Body of pancreas (tissue), 4 donors: Measurements from ENCODE around the gene TMEM234. TPM values are rescaled to one million over a fixed set of nuclear protein-coding genes. Genes with fewer than 3 reads are reported as not detected.

Experiments
- ATAC-seq: fragments of 150-250 bp; one replicate; pipeline ENCODE4 v1.9.1; 2016
- DNase-seq, 4 donors: peaks; one replicate each; pipeline ENCODE4 v3.0.0-alpha.2; 2019
- H3K27ac ChIP-seq, 4 donors: fragments of 200-600 bp; sonication (generic); 1 replicate in 3 of 4; 2 replicates in 1 of 4; pipeline versions ENCODE4 v1.5.1 to v1.6.1; 2016 to 2019; ENCODE audit warnings: mild to moderate bottlenecking in 1 of 4, mixed read lengths in 1 of 4, moderate library complexity in 1 of 4
- H3K27me3 ChIP-seq, 2 donors: fragments of 200-600 bp; sonication (generic); one replicate each; pipeline ENCODE4 v1.6.0; 2016; ENCODE audit warnings: mild to moderate bottlenecking in 1 of 2
- H3K36me3 ChIP-seq, 2 donors: fragments of 200-600 bp; sonication (generic); replicated peaks in 1 of 2; 2 replicates each; pipeline ENCODE4 v1.5.1; 2016; ENCODE audit warnings: low read depth in 2 of 2; ENCODE audit not compliant: insufficient read depth in 1 of 2
- H3K4me1 ChIP-seq: fragments of 200-600 bp; sonication (generic); one replicate; pipeline ENCODE4 v1.6.0; 2016
- H3K4me3 ChIP-seq, 2 donors: fragments of 200-600 bp; sonication (generic); 1 replicate in 1 of 2; 2 replicates in 1 of 2; pipeline ENCODE4 v1.5.1; 2016 to 2019
- H3K9me3 ChIP-seq, 3 donors: fragments of 200-600 bp; sonication (generic); 1 replicate in 2 of 3; 2 replicates in 1 of 3; pipeline ENCODE4 v1.5.1; 2016
- POLR2A ChIP-seq, 3 donors: fragments of 450-650 bp; IDR thresholded peaks; one replicate each; pipeline ENCODE4 v1.6.1; 2016; ENCODE audit warnings: antibody characterized with exemption in 3 of 3, mild to moderate bottlenecking in 2 of 3
- WGBS, 2 donors: methylation state at CpG; one replicate each; pipeline ENCODE4 v1.1.5; 2017; 5-methylcytosine and 5-hydroxymethylcytosine counted together
- intact Hi-C: fragments of 100-400 bp; cut with DNase I; formaldehyde crosslinking; loops from one replicate; pipeline ENCODE4 v1.15.1; 2023
- total RNA-seq, 2 donors: library from RNA; depleted of rRNA; stranded (reverse); fragments of >200 nt; gene quantifications; one replicate each; pipeline ENCODE4 v1.1.0, GENCODE V29; 2016
- TF ChIP-seq, protein P1 (sequence below), 7 experiments: fragments of 450-650 bp in 4 of 7; fragments of 200-600 bp in 3 of 7; sonication (generic) in 3 of 7; IDR thresholded peaks; one replicate each; pipeline ENCODE4 v1.5.1; 2016 to 2019; ENCODE audit warnings: antibody characterized with exemption in 7 of 7

The TMEM234 gene
- total RNA-seq, 2 donors from 2014 or later, result 16.3 to 20.8 TPM

DNA sequence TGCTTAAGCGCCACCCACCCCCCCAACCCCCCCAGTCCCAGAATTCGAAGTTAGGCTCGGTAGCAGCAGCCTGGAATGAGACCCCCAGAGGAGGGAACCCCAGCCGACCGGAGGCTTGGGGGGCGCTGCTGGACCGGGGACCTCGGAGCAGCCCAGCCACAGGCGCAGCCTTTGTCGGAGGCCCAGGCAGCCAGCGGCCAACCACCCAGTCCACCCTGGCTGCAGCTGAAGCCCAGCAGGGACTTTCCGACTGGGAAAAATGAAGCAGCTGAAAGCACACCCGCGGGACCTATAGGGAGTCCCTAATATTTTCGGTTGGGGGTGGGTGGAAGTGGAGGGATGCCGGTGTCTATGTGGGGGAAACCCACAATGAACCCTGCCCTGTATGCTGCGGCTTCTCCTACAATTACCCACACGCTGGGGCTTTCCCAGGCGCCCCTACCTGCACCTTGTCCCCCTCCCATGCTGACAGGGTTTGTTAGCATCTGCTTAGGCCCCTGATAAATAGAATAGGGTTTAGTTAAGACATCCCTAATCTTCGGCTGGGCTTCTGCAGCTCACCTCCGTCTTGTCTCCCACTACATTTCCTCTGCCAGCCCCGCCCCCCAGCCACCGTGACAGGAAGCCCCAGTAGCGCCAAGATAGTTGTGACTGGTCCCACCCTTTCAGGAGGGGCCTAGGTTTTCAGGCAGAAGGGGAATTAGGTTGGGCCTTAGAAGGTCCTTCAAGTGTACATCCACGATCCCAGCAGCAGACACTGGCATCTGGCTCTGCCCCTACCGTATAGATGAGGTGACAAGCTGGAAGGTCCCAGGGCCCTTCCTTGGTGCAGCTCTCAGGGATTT, 20.9 kb downstream of the TMEM234 start:
- peak; percentile 64 to 75 (median 72) for DNase-seq
- Histone ChIP-seq H3K4me3 (peak overlapping the region; percentile 52 to 56), H3K27me3 (no peaks in the 10 kb centered on the region), H3K36me3 (peaks cover 2 to 5% of the 10 kb centered on the region in 2 donors), H3K9me3 (no peaks in the 10 kb centered on the region), H3K4me1 (peaks cover 36% of the 10 kb centered on the region), H3K27ac (peak overlapping the region; percentile 72 to 77 (median 74))
- TF ChIP-seq, protein P1, sequence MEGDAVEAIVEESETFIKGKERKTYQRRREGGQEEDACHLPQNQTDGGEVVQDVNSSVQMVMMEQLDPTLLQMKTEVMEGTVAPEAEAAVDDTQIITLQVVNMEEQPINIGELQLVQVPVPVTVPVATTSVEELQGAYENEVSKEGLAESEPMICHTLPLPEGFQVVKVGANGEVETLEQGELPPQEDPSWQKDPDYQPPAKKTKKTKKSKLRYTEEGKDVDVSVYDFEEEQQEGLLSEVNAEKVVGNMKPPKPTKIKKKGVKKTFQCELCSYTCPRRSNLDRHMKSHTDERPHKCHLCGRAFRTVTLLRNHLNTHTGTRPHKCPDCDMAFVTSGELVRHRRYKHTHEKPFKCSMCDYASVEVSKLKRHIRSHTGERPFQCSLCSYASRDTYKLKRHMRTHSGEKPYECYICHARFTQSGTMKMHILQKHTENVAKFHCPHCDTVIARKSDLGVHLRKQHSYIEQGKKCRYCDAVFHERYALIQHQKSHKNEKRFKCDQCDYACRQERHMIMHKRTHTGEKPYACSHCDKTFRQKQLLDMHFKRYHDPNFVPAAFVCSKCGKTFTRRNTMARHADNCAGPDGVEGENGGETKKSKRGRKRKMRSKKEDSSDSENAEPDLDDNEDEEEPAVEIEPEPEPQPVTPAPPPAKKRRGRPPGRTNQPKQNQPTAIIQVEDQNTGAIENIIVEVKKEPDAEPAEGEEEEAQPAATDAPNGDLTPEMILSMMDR (IDR thresholded peaks at IDR 0.05), result peak in 1 of 7 experiments; percentile 18
- TF ChIP-seq POLR2A (IDR thresholded peaks at IDR 0.05), result peak in 2 of 3 donors; percentile 14 to 19
- 5 to 7% methylated on average over 11 to 25 of the region's 26 CpGs for WGBS, 2 donors
- intact Hi-C loops, result no loop called here
- peak; percentile 38 for ATAC-seq

DNA sequence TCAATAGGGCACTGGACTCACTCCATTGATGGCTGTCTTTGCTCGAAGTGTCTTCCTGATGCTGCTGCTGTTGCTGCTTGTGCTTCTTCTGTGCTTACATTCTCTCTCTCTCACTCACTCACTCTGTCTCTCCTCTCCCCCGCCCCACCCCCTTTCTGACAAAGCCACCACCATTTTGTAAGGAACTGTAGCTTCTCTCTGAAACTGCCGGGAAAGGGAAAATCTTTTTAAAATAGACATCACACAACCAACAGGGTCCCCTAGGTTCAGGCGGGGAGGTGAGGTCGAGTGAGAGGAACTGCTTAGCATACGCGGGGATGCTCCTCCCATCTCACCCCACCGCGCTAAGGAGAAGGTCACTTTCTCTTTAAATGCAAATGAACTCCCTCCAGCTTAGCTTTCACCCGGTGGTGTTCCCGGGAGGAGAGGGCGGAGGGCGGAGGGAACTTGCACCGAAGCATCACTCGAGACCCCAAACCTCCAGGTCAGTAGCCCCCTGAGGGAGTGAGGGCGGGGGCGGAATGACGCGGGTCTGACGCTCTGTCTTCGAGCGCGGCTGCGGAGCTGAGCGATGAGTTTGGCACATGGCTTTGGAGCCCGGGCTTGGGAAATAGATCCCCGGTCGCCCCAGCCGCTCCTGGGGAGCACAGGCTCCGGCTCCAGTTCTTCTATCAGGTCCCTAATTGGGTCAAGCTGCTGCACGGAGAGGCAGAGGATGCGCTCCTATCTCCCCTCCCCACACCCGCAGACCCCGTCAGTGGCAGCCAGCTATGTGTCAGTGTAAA, 21.7 kb downstream of the TMEM234 start, which contains the start of gene CCDC28B:
CCDC28B (plus strand) TSS at position 370 of the 785 bp plus-strand sequence. CDS start 1,341 bp downstream, outside the sequence.
- intact Hi-C loops, result no loop called here
- H3K9me3 ChIP-seq, result no peaks in the 10 kb centered on the region
- peak; percentile 52 to 62 (median 54) for DNase-seq
- peaks cover 5 to 7% of the 10 kb centered on the region in 2 donors for H3K36me3 ChIP-seq
- peak within 1 kb of the TSS; percentile 52 to 56 for H3K4me3 ChIP-seq
- no peaks in the 10 kb centered on the region for H3K27me3 ChIP-seq
- TF ChIP-seq, protein P1 (IDR thresholded peaks at IDR 0.05), result no peak
- peak in 1 of 3 donors; percentile 9 for TF ChIP-seq POLR2A (IDR thresholded peaks at IDR 0.05)
- 0 to 1% methylated on average over 28 to 29 of the region's 34 CpGs for WGBS, 2 donors
- peak within 1 kb of the TSS; percentile 72 to 77 (median 74) for H3K27ac ChIP-seq
- peaks cover 31% of the 10 kb centered on the region for H3K4me1 ChIP-seq
- peak; percentile 29 for ATAC-seq

DNA sequence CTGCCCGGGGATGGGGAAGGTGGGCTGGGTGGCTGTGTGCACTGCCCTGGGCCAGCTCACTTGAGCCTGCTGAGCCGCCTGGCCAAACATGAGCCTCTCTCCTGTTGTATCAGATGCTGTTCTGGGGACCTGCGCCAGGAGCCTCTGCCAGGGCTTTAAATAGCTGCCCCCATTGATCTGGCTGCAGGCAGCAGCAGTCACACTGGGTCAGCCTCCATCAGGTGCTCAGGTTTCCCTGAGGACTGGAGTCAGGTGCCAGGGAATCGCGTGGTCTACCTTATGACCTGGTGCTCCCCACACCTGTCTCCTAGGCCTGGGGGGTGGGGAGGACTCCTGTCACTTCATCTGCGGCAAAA, 22.5 kb downstream of the TMEM234 start:
- intact Hi-C loops, result no loop called here
- Histone ChIP-seq H3K4me1 (peaks cover 31% of the 10 kb centered on the region), H3K27me3 (no peaks in the 10 kb centered on the region), H3K4me3 (no peak overlapping the region), H3K36me3 (peaks cover 5 to 7% of the 10 kb centered on the region in 2 donors), H3K27ac (peak overlapping the region; percentile 72 to 77 (median 74)), H3K9me3 (no peaks in the 10 kb centered on the region)
- WGBS, 2 donors, result 13 to 22% methylated on average over 6 of the region's 6 CpGs
- peak; percentile 70 to 91 (median 89) for DNase-seq
- peak; percentile 51 for ATAC-seq
- TF ChIP-seq POLR2A (IDR thresholded peaks at IDR 0.05), result peak in 1 of 3 donors; percentile 5
- TF ChIP-seq, protein P1 (IDR thresholded peaks at IDR 0.05), result no peak

DNA sequence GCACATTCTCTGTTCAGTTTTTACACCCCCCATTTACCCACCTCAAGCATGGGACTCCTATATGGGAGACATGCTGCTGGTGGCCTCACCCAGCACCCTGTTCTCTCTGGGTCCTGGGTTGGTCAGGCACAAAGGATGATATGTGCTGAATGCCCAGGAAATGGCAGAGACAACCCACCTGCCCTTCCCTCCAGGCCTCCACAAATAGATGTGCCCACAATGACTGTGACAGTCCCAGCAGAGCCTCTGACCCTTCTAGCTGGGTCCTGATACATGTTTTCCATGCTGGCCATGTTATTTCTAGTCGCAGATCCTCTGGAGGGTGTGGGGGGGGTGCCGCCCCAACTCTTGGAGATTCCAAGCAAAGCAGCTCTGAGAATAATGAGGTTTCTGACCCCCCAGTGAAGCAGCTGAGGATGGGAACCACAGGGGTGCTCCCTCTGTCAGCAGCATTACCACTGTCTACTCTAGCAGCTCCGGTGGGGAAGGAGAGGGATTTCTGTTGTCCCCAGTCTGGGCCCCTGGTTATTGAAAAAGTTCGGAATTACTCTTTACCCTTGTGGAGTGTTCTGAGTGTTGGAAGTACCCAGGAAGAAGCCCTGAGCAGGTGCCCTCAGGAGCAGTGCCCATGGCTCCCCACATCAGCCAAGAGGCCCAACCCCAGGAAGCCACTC, 23.0 kb downstream of the TMEM234 start:
- DNase-seq (no peak), ATAC-seq (no peak)
- H3K27me3 ChIP-seq, result no peaks in the 10 kb centered on the region
- peaks cover 31% of the 10 kb centered on the region for H3K4me1 ChIP-seq
- no peak overlapping the region for H3K4me3 ChIP-seq
- 56 to 83% methylated on average over 2 to 4 of the region's 4 CpGs for WGBS, 2 donors
- H3K36me3 ChIP-seq, result peaks cover 7 to 11% of the 10 kb centered on the region in 2 donors
- intact Hi-C loops, result no loop called here
- TF ChIP-seq, protein P1 (IDR thresholded peaks at IDR 0.05), result no peak
- no peak for TF ChIP-seq POLR2A (IDR thresholded peaks at IDR 0.05)
- peak overlapping the region; percentile 72 to 77 (median 74) for H3K27ac ChIP-seq
- H3K9me3 ChIP-seq, result no peaks in the 10 kb centered on the region
